Measurements from ENCODE around the gene ACTR5.
"Not testable (repeated sequence)": the region's sequence is repeated elsewhere in the genome, so short reads cannot be mapped to it uniquely, and the experiment has no call there.

Gene ACTR5

DNA sequence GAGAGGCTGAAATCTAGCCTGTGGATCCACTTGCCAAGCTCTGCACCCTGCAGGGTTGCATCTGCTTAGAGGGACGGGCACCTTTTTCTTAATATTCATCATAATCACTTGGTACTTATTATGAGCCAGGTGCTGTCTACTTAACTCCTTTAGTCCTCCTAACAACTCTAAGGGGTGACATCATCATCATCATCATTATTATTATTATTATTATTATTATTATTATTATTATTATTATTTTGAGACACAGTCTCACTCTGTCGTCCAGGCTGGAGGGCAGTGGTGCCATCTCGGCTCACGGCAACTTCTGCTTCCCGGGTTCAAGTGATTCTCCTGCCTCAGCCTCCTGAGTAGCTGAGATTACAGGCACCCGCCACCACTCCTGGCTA lies 65.3 kb downstream of the ACTR5 start:
- not testable (repeated sequence) for H3K27me3 ChIP-seq (ENCODE audit: control insufficient read depth, insufficient read depth, low read length); H3K4me3 ChIP-seq (ENCODE audit: low read length); H3K36me3 ChIP-seq (ENCODE audit: control insufficient read depth, insufficient read depth, low read length); H3K9me3 ChIP-seq (ENCODE audit: control insufficient read depth, insufficient read depth, low read length); H3K4me1 ChIP-seq (ENCODE audit: control insufficient read depth, insufficient read depth, low read length); DNase-seq (ENCODE audit: low read depth, low spot score); H3K27ac ChIP-seq (ENCODE audit: low read length)
- WGBS (ENCODE audit: insufficient coverage, insufficient read length), result no CpG with 5 or more reads among the region's 6 CpGs

- H3K4me3 ChIP-seq (ENCODE audit: low read length), result no peak overlapping the region
- H3K27me3 ChIP-seq (ENCODE audit: control insufficient read depth, insufficient read depth, low read length), result no peaks in the 10 kb centered on the region
- H3K27ac ChIP-seq (ENCODE audit: low read length), result no peak overlapping the region
- 0 out of 2 replicates have a peak, but pooled peaks cover 3% of the 10 kb centered on the region for H3K4me1 ChIP-seq (ENCODE audit: control insufficient read depth, insufficient read depth, low read length)
- no peak for DNase-seq (ENCODE audit: low read depth, low spot score)
- no peaks in the 10 kb centered on the region for H3K9me3 ChIP-seq (ENCODE audit: control insufficient read depth, insufficient read depth, low read length)
- no peaks in the 10 kb centered on the region for H3K36me3 ChIP-seq (ENCODE audit: control insufficient read depth, insufficient read depth, low read length)
Measured at GRCh38 chr20:38815446-38815845, 67.2 kb downstream of the ACTR5 start.

- Histone ChIP-seq H3K27me3 (ENCODE audit: control insufficient read depth, insufficient read depth, low read length) (no peaks in the 10 kb centered on the region), H3K36me3 (ENCODE audit: control insufficient read depth, insufficient read depth, low read length) (no peaks in the 10 kb centered on the region), H3K4me3 (ENCODE audit: low read length) (no peak overlapping the region), H3K9me3 (ENCODE audit: control insufficient read depth, insufficient read depth, low read length) (no peaks in the 10 kb centered on the region), H3K4me1 (ENCODE audit: control insufficient read depth, insufficient read depth, low read length) (0 out of 2 replicates have a peak, but pooled peaks cover 3% of the 10 kb centered on the region), H3K27ac (ENCODE audit: low read length) (no peak overlapping the region)
- no peak for DNase-seq (ENCODE audit: low read depth, low spot score)
- no CpG with 5 or more reads among the region's 9 CpGs for WGBS (ENCODE audit: insufficient coverage, insufficient read length)
Measured at GRCh38 chr20:38818113-38819065, 70.1 kb downstream of the ACTR5 start.
